GM23248 (cell line): ENCODE data around the gene ACOX3.

Experiments
- EZH2 ChIP-seq: fragments of 200-600 bp; sonication (generic); IDR thresholded peaks from 2 replicates; pipeline ENCODE4 v1.6.1; 2018; ENCODE audit warnings: antibody characterized with exemption, mild to moderate bottlenecking; ENCODE audit not compliant: insufficient read depth, poor library complexity, severe bottlenecking
- EZH2phosphoT487 ChIP-seq: fragments of 200-600 bp; sonication (generic); IDR thresholded peaks from 2 replicates; pipeline ENCODE4 v1.6.1; 2018; ENCODE audit warnings: antibody characterized with exemption, moderate library complexity, mild to moderate bottlenecking, low read depth; ENCODE audit not compliant: insufficient read depth

DNA sequence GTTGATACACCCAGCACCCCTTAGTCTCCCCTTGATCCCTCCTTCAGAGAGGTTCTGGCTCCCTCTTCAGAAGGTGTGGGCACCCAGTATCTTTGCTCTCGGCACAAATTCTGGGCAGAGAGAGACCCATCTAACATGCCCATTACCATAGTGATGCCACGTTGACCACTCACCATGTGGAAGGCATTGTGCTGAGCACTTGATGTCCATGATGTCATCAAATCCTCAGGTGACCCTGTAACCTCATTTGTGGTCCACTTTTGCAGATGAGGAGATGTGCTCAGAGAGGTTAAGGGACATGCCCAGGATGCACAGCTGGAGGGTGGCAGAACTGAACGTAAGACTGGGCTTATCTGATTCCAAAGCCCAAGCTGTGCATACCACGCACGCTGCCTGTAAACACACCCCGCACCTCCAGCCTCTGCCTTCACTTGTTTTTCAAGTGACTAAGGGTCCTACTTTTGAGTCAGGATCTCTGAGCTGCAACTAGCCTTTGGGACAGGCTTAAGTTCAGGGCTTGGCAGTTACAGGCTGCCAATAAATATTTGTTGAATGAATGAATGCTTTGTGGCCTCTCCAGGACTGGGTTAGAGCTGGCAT is 115.8 kb downstream of the ACOX3 start:
- TF ChIP-seq EZH2phosphoT487, result no peak
- no peak for TF ChIP-seq EZH2
